Panc1 (cell line): ENCODE results near the gene LSM14A. TPM values are rescaled to one million over a fixed set of nuclear protein-coding genes. Genes with fewer than 3 reads are reported as not detected.
"Not testable (repeated sequence)": the region's sequence is repeated elsewhere in the genome, so short reads cannot be mapped to it uniquely, and the experiment has no call there.

ENCODE experiments used
- ATAC-seq: fragments of 200-7000 bp; cut with Tn5 transposase; 2 replicates; pipeline ENCODE4 v1.9.1; 2020; ENCODE audit warnings: mild to moderate bottlenecking, moderate library complexity
- BruUV-seq: library from RNA; stranded (reverse); fragments of 400-500 nt; replicated peaks from 2 replicates; lab custom pipeline; 2021; lab: Mats Ljungman, UMichigan
- CTCF ChIA-PET: fragments of 300-600 bp; sonication (Branson Sonifier 250); formaldehyde crosslinking; loops from one replicate; lab custom pipeline; 2022; ENCODE audit warnings: antibody characterized with exemption; lab: Charles Lee
- POLR2A ChIA-PET: fragments of 300-600 bp; sonication (Branson Sonifier 250); formaldehyde crosslinking; loops from one replicate; lab custom pipeline; 2022; ENCODE audit warnings: antibody characterized with exemption; lab: Charles Lee
- DNase-seq: peaks from one replicate; pipeline ENCODE4 v3.0.0-alpha.2; 2010; ENCODE audit warnings: low read depth, low spot score
- H3K27ac ChIP-seq: 2 replicates; pipeline ENCODE4 v1.5.1; 2011; ENCODE audit warnings: mild to moderate bottlenecking, low read length, inconsistent platforms
- H3K27me3 ChIP-seq: fragments of 200-500 bp; sonication (Bioruptor generic); 2 replicates; pipeline ENCODE4 v1.6.0; 2014; ENCODE audit warnings: low read length, inconsistent platforms; ENCODE audit not compliant: control insufficient read depth, insufficient read depth
- H3K36me3 ChIP-seq: fragments of 200-500 bp; sonication (Bioruptor generic); 2 replicates; pipeline ENCODE4 v1.5.1; 2014; ENCODE audit warnings: inconsistent platforms, mild to moderate bottlenecking, low read length, moderate library complexity; ENCODE audit not compliant: control insufficient read depth, insufficient read depth
- H3K4me1 ChIP-seq: 2 replicates; pipeline ENCODE4 v1.5.1; 2011; ENCODE audit warnings: inconsistent platforms, mild to moderate bottlenecking, low read length, moderate library complexity; ENCODE audit not compliant: control insufficient read depth, insufficient read depth
- H3K4me3 ChIP-seq, 2 experiments: 2 replicates each; pipeline ENCODE4 v1.5.1; 2011 to 2012; ENCODE audit warnings: low read depth in 2 of 2, low read length in 2 of 2, mild to moderate bottlenecking in 2 of 2, inconsistent platforms in 1 of 2, moderate library complexity in 1 of 2
- H3K9me3 ChIP-seq: fragments of 200-500 bp; sonication (Bioruptor generic); 2 replicates; pipeline ENCODE4 v1.5.1; 2014; ENCODE audit warnings: low read depth, mild to moderate bottlenecking, inconsistent platforms, low read length, moderate library complexity; ENCODE audit not compliant: control insufficient read depth, insufficient read depth
- POLR2AphosphoS5 ChIP-seq: IDR thresholded peaks from 2 replicates; pipeline ENCODE4 v1.6.1; 2012; ENCODE audit warnings: mild to moderate bottlenecking, low read depth, low read length, moderate library complexity
- SIN3A ChIP-seq: IDR thresholded peaks from 2 replicates; pipeline ENCODE4 v1.6.1; 2012; ENCODE audit warnings: low read depth, mild to moderate bottlenecking, low read length, moderate library complexity, borderline replicate concordance; ENCODE audit not compliant: insufficient read depth
- TCF7L2 ChIP-seq: IDR thresholded peaks from 2 replicates; pipeline ENCODE4 v1.6.1; 2011; ENCODE audit warnings: mild to moderate bottlenecking, low read depth, low read length, inconsistent platforms
- in situ Hi-C: cut with HindIII; loops from 2 replicates; pipeline ENCODE4 v1.10.0; 2016; ENCODE audit warnings: low sequenced_read_pairs, low pct_unique_long_range_greater_than_20kb
- intact Hi-C: fragments of 100-400 bp; cut with micrococcal nuclease; formaldehyde crosslinking; loops from one replicate; pipeline ENCODE4 v1.10.0; 2022; ENCODE audit not compliant: unreplicated experiment
- total RNA-seq: library from RNA; stranded (reverse); gene quantifications from one replicate; pipeline ENCODE4 v1.2.1, GENCODE V29; 2021; ENCODE audit not compliant: unreplicated experiment
- TF ChIP-seq, protein P1 (sequence below): fragments of 450-650 bp; IDR thresholded peaks from 2 replicates; pipeline ENCODE4 v1.5.1; 2017; ENCODE audit warnings: mild to moderate bottlenecking
- TF ChIP-seq, protein P2 (sequence below), 2 experiments: IDR thresholded peaks; 2 replicates each; pipeline ENCODE4 v1.6.1; 2011 to 2012; ENCODE audit warnings: low read depth in 2 of 2, control low read depth in 1 of 2, low read length in 1 of 2, mild to moderate bottlenecking in 1 of 2, moderate library complexity in 1 of 2; ENCODE audit not compliant: insufficient read depth in 1 of 2

The LSM14A gene
- total RNA-seq, 1 experiment from 2014 or later: 152 TPM

GRCh38 chr19:34172661-34173192, 423 bp downstream of the LSM14A start:
- Histone ChIP-seq H3K4me3 (peak overlapping the region; percentile 78 to 94), H3K36me3 (peaks cover 10% of the 10 kb centered on the region), H3K4me1 (peaks cover 40% of the 10 kb centered on the region), H3K27me3 (no peaks in the 10 kb centered on the region), H3K27ac (peak overlapping the region; percentile 97), H3K9me3 (no peaks in the 10 kb centered on the region)
- no TSS peak for BruUV-seq
- ATAC-seq: peak; percentile 55
- POLR2A ChIA-PET: no interaction called here
- in situ Hi-C loops (no loop called here), intact Hi-C loops (no loop called here)
- no peak for DNase-seq
- TF ChIP-seq TCF7L2 (no peak), POLR2AphosphoS5 (no peak), SIN3A (no peak)
- TF ChIP-seq, protein P1, sequence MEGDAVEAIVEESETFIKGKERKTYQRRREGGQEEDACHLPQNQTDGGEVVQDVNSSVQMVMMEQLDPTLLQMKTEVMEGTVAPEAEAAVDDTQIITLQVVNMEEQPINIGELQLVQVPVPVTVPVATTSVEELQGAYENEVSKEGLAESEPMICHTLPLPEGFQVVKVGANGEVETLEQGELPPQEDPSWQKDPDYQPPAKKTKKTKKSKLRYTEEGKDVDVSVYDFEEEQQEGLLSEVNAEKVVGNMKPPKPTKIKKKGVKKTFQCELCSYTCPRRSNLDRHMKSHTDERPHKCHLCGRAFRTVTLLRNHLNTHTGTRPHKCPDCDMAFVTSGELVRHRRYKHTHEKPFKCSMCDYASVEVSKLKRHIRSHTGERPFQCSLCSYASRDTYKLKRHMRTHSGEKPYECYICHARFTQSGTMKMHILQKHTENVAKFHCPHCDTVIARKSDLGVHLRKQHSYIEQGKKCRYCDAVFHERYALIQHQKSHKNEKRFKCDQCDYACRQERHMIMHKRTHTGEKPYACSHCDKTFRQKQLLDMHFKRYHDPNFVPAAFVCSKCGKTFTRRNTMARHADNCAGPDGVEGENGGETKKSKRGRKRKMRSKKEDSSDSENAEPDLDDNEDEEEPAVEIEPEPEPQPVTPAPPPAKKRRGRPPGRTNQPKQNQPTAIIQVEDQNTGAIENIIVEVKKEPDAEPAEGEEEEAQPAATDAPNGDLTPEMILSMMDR: no peak
- TF ChIP-seq, protein P2, sequence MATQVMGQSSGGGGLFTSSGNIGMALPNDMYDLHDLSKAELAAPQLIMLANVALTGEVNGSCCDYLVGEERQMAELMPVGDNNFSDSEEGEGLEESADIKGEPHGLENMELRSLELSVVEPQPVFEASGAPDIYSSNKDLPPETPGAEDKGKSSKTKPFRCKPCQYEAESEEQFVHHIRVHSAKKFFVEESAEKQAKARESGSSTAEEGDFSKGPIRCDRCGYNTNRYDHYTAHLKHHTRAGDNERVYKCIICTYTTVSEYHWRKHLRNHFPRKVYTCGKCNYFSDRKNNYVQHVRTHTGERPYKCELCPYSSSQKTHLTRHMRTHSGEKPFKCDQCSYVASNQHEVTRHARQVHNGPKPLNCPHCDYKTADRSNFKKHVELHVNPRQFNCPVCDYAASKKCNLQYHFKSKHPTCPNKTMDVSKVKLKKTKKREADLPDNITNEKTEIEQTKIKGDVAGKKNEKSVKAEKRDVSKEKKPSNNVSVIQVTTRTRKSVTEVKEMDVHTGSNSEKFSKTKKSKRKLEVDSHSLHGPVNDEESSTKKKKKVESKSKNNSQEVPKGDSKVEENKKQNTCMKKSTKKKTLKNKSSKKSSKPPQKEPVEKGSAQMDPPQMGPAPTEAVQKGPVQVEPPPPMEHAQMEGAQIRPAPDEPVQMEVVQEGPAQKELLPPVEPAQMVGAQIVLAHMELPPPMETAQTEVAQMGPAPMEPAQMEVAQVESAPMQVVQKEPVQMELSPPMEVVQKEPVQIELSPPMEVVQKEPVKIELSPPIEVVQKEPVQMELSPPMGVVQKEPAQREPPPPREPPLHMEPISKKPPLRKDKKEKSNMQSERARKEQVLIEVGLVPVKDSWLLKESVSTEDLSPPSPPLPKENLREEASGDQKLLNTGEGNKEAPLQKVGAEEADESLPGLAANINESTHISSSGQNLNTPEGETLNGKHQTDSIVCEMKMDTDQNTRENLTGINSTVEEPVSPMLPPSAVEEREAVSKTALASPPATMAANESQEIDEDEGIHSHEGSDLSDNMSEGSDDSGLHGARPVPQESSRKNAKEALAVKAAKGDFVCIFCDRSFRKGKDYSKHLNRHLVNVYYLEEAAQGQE (IDR thresholded peaks at IDR 0.05; ENCODE audit: insufficient read depth in 1 of 2, low read depth in 2 of 2, low read length in 1 of 2): no peak
- CTCF ChIA-PET: interaction anchor here (0.7 kb wide), 1 partner anchor 144 kb away, joined by 3 read pairs; no protein-coding TSS in a partner anchor

- ATAC-seq (peak; percentile 43), DNase-seq (no peak)
- H3K27ac ChIP-seq: peak overlapping the region; percentile 97
- H3K4me3 ChIP-seq: peak overlapping the region; percentile 78 to 94
- TF ChIP-seq TCF7L2 (no peak), POLR2AphosphoS5 (0 out of 2 replicates have a peak, but pooled peaks have one; percentile 17)
- intact Hi-C loops: no loop called here
- in situ Hi-C loops: no loop called here
- ChIA-PET POLR2A (interaction anchor here (0.7 kb wide), 1 partner anchor 32 kb away, joined by 12 read pairs; no protein-coding TSS in a partner anchor), CTCF (interaction anchor here (0.6 to 0.7 kb wide), 2 partner anchors 143 to 937 kb away, joined by 3 to 4 read pairs; no protein-coding TSS in a partner anchor)
- peaks cover 10% of the 10 kb centered on the region for H3K36me3 ChIP-seq
- no peaks in the 10 kb centered on the region for H3K27me3 ChIP-seq
- H3K4me1 ChIP-seq: peaks cover 46% of the 10 kb centered on the region
- H3K9me3 ChIP-seq: no peaks in the 10 kb centered on the region
- BruUV-seq: no TSS peak
Measured at GRCh38 chr19:34173193-34173956, 1.1 kb downstream of the LSM14A start.

DNA sequence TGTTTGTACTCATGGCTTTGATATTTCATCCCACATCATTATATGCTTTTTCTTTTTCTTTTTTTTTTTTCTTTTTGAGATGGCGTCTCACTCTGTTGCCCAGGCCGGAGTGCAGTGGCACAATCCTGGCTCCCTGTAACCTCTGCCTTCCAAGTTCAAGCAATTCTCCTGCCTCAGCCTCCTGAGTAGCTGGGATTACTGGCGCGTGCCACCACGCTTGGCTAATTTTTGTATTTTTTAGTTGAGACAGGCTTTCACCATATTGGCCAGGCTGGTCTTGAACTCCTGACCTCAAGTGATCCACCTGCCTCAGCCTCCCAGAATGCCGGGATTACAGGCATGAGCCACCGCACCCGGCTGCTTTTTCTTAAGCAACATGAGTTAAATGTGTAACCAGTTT, 2.9 kb downstream of the LSM14A start:
- DNase-seq, H3K27me3 ChIP-seq, H3K27ac ChIP-seq, H3K9me3 ChIP-seq, in situ Hi-C loops, ATAC-seq, BruUV-seq, intact Hi-C loops, POLR2A ChIA-PET, CTCF ChIA-PET: not testable (repeated sequence)
- H3K36me3 ChIP-seq: peaks cover 10% of the 10 kb centered on the region
- peaks cover 54% of the 10 kb centered on the region for H3K4me1 ChIP-seq
- peak overlapping the region in 1 of 2 experiments; percentile 78; a peak in 1 of 4 replicates for H3K4me3 ChIP-seq
